GM12864 (cell line): ENCODE data around the gene TMPRSS2.
A peak's percentile ranks its signal among the peaks of the same experiment; 100 is the strongest.
"Not testable (repeated sequence)": the region's sequence is repeated elsewhere in the genome, so short reads cannot be mapped to it uniquely, and the experiment has no call there.

Experiments used
- DNase-seq: peaks from one replicate; pipeline ENCODE4 v3.0.0-alpha.2; 2011; ENCODE audit warnings: low read depth
- H3K4me3 ChIP-seq: 2 replicates; pipeline ENCODE4 v1.5.1; 2011; ENCODE audit warnings: mild to moderate bottlenecking, low read depth, low read length, control low read depth
- CTCF ChIP-seq: IDR thresholded peaks from 2 replicates; pipeline ENCODE4 v1.5.1; 2011; ENCODE audit warnings: low read depth, mild to moderate bottlenecking, moderate library complexity, low read length, control low read depth, inconsistent platforms; ENCODE audit errors: missing control alignments

TMPRSS2 gene

GRCh38 chr21:41428311-41428710, 79.6 kb downstream of the TMPRSS2 start:
- peak overlapping the region; percentile 86; the same call in 1 of the 2 replicates for H3K4me3 ChIP-seq
- TF ChIP-seq CTCF, result no peak
- DNase-seq, result no peak

GRCh38 chr21:41427556-41427955, 80.4 kb downstream of the TMPRSS2 start:
- TF ChIP-seq CTCF, result no peak
- no peak for DNase-seq
- peak overlapping the region; percentile 86 for H3K4me3 ChIP-seq

GRCh38 chr21:41426676-41427404, 81.1 kb downstream of the TMPRSS2 start:
- no peak for DNase-seq
- peak overlapping the region; percentile 86 for H3K4me3 ChIP-seq
- no peak for TF ChIP-seq CTCF

- peak within 1 kb of the TSS; percentile 86 for H3K4me3 ChIP-seq
- DNase-seq, result peak; percentile 82
- no peak for TF ChIP-seq CTCF
Measured at GRCh38 chr21:41425954-41426675, 81.8 kb downstream of the TMPRSS2 start, which contains the start of gene MX1. Gene MX1, plus strand, starts transcription at chr21:41426239. Its CDS starts 5,832 bp downstream, at chr21:41432071.

GRCh38 chr21:41425588-41425953, 82.4 kb downstream of the TMPRSS2 start:
- no peak for DNase-seq

GRCh38 chr21:41423305-41423636, 84.7 kb downstream of the TMPRSS2 start:
- not testable (repeated sequence) for H3K4me3 ChIP-seq, DNase-seq

More at GRCh38 chr21:41425588-41425953, 82.4 kb downstream of the TMPRSS2 start:
- TF ChIP-seq CTCF, result no peak
- peak overlapping the region; percentile 86 for H3K4me3 ChIP-seq

- no peak for TF ChIP-seq CTCF
- DNase-seq, result no peak
- no peak overlapping the region for H3K4me3 ChIP-seq
Measured at GRCh38 chr21:41422546-41423304, 85.2 kb downstream of the TMPRSS2 start.

GRCh38 chr21:41420998-41421397, 87.0 kb downstream of the TMPRSS2 start:
- DNase-seq, H3K4me3 ChIP-seq: not testable (repeated sequence)
